Stimulated activated naive CD8-positive, alpha-beta T cell treated with anti-CD3 and anti-CD28 coated beads, Interleukin-15, Interleukin-2, amounts not matched to agents 100 U/mL and 50 U/mL, for 24 hours (primary cell): ENCODE data around the gene URM1.

Experiments
- ATAC-seq: fragments of 150-1000 bp; cut with Tn5 transposase; one replicate; pipeline ENCODE4 v1.10.0; 2021
- DNase-seq: peaks from one replicate; pipeline ENCODE4 v3.0.0; 2021

URM1 gene

GRCh38 chr9:128349125-128349524 lies 22.0 kb upstream of the URM1 start:
- no peak for ATAC-seq
- DNase-seq, result no peak

DNA sequence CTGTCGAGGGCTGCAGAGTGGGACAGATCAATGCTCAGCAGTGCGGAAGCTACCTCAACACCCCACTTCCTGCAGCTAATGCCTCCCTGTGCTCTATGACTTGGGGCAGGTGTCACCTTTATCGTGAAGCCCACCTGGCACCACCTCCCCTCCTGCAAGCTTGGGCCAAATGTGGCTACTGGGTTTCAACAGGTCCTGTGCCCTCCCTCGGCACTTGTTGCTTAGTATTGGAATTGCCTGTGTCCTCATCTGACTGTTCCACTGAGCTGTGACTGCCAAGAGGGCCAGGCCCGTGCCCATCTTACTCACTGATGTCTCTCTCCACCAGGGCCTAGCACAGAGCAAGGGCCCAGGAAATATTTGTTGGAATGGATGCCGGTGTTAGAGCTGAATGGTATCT lies 21.4 kb upstream of the URM1 start:
- no peak for DNase-seq
- ATAC-seq, result no peak

DNA sequence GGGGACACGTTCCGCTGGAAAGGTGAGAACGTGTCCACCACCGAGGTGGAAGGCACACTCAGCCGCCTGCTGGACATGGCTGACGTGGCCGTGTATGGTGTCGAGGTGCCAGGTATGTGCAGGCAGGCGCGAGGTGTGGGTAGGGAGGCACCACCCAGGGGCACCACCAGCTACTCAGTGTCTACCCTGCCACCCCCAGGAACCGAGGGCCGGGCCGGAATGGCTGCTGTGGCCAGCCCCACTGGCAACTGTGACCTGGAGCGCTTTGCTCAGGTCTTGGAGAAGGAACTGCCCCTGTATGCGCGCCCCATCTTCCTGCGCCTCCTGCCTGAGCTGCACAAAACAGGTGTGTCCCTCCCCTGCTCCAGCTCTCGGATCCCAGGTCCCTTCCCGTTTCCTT lies 15.7 kb upstream of the URM1 start:
- DNase-seq, result no peak
- no peak for ATAC-seq

- no peak for ATAC-seq
These were observed 13.1 kb upstream of the URM1 start for GRCh38 chr9:128358090-128358489.

GRCh38 chr9:128358861-128359260 lies 12.3 kb upstream of the URM1 start:
- DNase-seq (no peak), ATAC-seq (no peak)

More at GRCh38 chr9:128358090-128358489, 13.1 kb upstream of the URM1 start:
- DNase-seq, result no peak

DNA sequence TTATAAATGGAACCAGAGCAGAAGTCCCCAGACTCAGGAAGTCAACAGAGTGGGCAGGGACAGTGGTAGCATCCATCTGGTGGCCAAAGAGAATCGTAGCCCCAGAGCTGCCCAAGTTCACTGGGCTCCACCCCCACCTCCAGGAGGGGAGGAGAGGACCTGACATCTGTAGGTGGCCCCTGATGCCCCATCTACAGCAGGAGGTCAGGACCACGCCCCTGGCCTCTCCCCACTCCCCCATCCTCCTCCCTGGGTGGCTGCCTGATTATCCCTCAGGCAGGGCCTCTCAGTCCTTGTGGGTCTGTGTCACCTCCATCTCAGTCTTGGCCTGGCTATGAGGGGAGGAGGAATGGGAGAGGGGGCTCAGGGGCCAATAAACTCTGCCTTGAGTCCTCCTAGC lies 10.3 kb upstream of the URM1 start:
- ATAC-seq (no peak), DNase-seq (no peak)

DNA sequence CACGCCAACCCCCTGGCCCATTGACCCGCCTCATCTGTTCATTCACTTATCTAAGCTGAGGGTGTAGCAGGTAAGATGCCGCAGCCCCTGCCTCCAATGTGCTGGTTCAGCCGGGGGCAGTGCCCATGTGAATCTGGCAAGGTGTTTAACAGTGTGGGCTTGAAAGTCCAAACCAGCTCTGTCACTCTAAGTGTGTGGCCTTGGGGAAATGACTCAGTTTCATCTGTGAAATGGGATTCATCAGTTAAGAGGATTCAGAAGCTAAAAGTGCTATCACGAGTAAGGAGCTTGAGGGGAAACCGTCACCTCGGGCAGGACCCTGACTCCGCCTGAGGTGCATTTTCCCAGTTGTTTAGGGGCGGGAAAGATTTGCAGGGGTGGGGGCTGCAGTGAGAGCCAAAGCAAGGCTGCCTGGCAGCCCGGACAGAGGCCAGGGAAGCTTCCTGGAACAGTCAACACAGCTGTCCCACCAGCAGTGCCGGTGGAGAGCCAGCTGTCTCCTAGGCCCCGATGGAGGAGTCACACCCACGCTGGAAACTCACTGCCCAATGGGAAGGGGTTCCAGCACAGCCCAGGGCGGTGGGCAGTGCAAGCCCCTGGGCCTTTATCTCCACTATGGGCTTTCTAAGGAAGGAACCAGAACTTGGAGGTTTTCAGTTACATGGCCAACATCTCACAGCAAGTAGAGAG lies 9.7 kb upstream of the URM1 start:
- DNase-seq, result no peak
- ATAC-seq, result peak; percentile 5

- ATAC-seq, result peak; percentile 85
- DNase-seq, result peak; percentile 72
These were observed 9.1 kb upstream of the URM1 start for GRCh38 chr9:128361986-128362646.

DNA sequence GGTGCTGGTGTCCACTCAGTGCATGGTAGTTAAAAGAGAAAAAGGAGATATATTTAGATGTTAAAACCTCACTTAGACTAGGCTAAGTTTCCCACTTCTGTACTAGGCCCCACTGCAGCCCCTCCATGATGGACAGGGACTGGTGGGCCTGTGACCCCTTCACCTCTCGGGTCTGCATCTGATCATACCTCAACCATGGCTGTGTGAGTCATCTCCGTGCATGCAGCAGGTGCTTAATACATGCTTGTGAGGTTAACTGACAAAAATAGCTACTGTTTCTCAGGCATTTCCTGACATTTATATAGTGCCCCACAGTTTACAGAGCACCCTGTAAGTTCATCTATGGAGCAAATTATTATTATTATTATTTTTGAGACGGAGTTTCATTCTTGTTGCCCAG lies 8.4 kb upstream of the URM1 start:
- DNase-seq (no peak), ATAC-seq (no peak)

DNA sequence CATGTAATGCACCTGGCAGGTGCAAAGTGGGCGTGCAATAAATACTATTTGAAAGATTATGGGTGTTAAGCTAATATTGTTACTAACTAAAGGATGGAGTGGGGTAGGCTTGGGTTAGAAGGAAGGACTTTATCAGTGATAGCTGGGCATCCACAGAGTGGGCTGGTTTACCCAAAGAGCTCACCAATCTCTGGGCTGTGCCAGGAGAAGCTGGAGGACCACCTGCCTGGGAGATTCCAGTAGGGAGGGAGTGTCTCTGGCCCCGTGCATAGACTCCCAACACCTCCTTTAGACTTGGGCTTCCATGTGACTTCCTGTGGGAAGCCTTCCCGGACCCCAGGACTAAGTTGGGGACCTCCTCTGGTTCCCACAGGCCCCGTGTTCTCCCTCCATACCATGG lies 5.6 kb upstream of the URM1 start:
- ATAC-seq, result no peak
- DNase-seq, result no peak

DNA sequence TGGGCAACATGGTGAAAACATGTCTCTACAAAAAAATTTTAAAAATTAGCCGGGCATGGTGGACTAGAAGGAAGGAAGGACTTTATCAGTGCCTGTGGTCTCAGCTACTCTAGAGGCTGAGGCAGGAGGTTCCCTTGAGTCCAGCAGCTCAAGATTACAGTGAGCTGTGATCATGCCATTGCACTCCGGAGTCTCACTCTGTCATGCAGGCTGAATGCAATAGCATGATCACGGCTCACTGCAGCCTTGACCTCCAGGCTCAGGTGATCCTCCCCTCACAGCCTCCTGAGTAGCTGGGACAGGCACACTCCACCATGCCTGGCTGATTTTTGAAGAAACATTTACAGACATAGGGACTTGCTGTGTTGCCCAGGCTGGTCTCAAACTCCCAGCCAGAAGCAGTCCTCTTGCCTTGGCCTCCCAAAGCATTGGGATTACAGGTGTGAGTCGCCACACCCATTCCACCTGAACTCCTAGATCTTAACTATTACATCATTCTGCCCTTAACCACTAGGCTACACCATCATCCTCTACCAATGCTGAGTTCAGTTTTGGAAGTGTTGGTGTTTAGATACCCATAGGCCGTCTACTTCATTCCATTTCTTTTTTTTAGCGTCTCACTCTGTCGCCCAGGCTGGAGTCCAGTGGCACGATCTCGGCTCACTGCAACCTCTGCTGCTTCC lies 2.0 kb upstream of the URM1 start:
- DNase-seq, result no peak
- no peak for ATAC-seq

- no peak for DNase-seq
- ATAC-seq, result no peak
These were observed 815 bp upstream of the URM1 start for GRCh38 chr9:128370367-128370751.

DNA sequence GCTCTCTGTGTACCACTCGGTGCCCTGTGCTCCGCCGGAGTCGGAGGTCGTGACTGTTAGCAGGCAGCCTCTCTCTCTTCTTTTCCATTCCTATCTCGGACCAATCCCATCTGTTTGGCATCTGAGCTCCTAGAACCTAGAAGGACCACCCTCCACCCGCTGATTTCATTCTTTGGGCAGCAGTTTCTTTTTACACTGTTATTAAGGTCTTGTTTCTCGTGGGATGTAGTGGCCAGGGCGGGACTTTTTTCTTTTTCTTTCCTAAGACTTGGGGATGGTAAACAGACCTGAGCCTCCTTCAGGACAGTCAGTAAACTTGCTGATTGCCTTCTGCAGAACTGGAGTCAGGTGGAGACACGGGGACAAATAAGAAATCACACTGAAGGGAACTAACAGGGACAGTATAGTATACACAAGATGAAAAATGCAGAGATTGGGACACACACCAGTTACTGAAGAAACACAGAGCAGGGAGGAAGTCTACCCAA lies 500 bp downstream of the URM1 start:
- DNase-seq (no peak), ATAC-seq (peak; percentile 46)

GRCh38 chr9:128372188-128372641 lies 1.0 kb downstream of the URM1 start:
- DNase-seq (no peak), ATAC-seq (no peak)

GRCh38 chr9:128372784-128373183 lies 1.6 kb downstream of the URM1 start:
- ATAC-seq (no peak), DNase-seq (no peak)

- no peak for DNase-seq
- ATAC-seq, result no peak
These were observed 3.1 kb downstream of the URM1 start for GRCh38 chr9:128374221-128374675.

DNA sequence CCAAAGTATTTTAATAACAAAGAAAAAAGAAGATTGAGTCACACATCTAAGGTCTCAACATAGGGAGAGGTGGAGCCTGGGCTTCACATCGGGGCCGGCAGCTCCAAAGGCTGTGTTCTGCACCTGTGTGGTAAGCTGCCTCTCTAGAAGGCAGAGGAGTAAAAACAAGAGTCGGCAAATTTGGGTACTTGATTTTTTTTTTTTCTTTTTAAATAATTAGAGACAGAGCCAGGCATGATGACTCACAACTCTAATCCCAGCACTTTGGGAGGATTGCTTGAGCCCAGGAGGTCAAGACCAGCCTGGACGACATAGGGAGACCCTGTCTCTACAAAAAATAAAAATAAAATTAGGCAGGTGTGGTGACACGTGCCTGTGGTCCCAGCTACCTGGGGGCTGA lies 4.7 kb downstream of the URM1 start:
- ATAC-seq (no peak), DNase-seq (no peak)

DNA sequence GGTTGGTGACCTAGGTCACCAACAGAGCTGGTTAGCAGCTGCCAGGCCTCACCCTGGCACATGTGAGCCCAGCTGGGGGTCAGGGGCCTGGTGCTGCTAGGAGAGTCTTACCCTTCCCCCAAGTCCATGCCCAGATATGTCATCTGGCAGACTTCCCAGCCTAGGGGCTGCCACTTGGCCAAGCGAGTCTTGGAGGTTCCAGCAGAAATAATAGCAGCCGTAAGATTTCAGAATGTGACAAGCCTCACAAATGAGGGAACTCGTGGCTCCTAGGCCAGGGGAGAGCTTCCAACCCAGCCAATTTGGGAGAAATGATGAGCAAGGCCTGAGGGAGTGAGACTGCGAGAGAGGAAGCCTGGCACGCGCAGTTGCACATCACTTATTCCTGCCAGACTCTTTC lies 11.1 kb downstream of the URM1 start:
- DNase-seq (no peak), ATAC-seq (no peak)

- no peak for DNase-seq
- no peak for ATAC-seq
These were observed 12.0 kb downstream of the URM1 start for GRCh38 chr9:128383007-128383753.

- DNase-seq (no peak), ATAC-seq (no peak)
These were observed 12.6 kb downstream of the URM1 start for GRCh38 chr9:128383791-128384190.

GRCh38 chr9:128384801-128385495 lies 13.8 kb downstream of the URM1 start:
- ATAC-seq, result no peak
- no peak for DNase-seq
